Muscle layer of duodenum (tissue), 2 donors: ENCODE measurements around the gene REEP6.

Experiments
- H3K27ac ChIP-seq: one replicate; pipeline ENCODE4 v1.7.0; 2013; ENCODE audit warnings: mild to moderate bottlenecking, low read length
- H3K27me3 ChIP-seq: one replicate; pipeline ENCODE4 v1.7.0; 2013; ENCODE audit warnings: low read depth, mild to moderate bottlenecking, control low read depth, low read length
- H3K36me3 ChIP-seq, 2 donors: one replicate each; pipeline ENCODE4 v1.7.0; 2013; ENCODE audit warnings: low read length in 2 of 2, control low read depth in 1 of 2, mild to moderate bottlenecking in 1 of 2; ENCODE audit not compliant: insufficient read depth in 2 of 2, control insufficient read depth in 1 of 2
- H3K4me1 ChIP-seq, 2 donors: one replicate each; pipeline ENCODE4 v1.7.0; 2013; ENCODE audit warnings: low read length in 2 of 2, mild to moderate bottlenecking in 2 of 2, control low read depth in 1 of 2, moderate library complexity in 1 of 2; ENCODE audit not compliant: insufficient read depth in 2 of 2, control insufficient read depth in 1 of 2
- H3K4me3 ChIP-seq, 2 donors: one replicate each; pipeline ENCODE4 v1.7.0; 2013; ENCODE audit warnings: low read length in 2 of 2, low read depth in 1 of 2, mild to moderate bottlenecking in 1 of 2
- H3K9me3 ChIP-seq, 2 donors: one replicate each; pipeline ENCODE4 v1.7.0; 2013; ENCODE audit warnings: low read length in 2 of 2, control low read depth in 1 of 2, mild to moderate bottlenecking in 1 of 2; ENCODE audit not compliant: control insufficient read depth in 1 of 2
- donor health status: healthy.

The REEP6 gene

DNA sequence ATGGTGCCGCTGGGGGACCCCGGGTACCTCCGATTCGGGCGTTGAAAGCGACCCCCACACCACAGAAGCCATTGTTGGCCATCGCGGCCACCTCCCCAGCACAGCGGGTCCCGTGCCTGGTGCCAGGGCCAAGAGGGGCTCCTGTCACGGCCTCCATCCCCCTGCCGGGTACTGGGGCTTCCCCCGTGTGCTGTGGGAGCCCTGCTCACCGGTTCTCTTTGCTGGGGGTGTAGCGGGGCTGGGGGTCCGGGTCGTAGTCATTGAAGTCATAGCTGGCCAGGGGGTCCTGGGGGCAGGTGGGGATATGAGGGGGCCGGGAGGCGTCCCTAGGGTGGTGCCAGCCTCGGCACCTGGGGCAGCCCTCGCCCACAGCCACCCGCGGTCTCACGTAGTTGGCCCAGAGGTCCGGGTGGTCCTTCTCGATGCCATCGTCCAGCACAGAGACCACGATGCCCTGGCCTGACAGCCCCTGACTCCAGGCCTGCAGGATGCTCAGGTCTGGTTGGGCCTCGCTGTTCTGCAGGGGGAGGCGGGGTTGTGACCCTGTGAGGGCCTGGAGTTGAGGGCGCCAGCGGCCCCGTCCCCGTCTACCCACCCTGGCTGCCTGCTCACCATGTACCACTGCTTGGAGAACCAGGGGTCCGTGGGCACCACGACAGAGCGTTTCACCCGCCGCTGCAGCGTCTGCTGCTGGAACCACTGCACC, 3.3 kb upstream of the REEP6 start:
- Histone ChIP-seq H3K27me3 (no peaks in the 10 kb centered on the region), H3K27ac (no peak overlapping the region), H3K4me3 (no peak overlapping the region), H3K9me3 (no peaks in the 10 kb centered on the region), H3K4me1 (peaks cover 0 to 18% of the 10 kb centered on the region in 2 donors), H3K36me3 (no peaks in the 10 kb centered on the region)

DNA sequence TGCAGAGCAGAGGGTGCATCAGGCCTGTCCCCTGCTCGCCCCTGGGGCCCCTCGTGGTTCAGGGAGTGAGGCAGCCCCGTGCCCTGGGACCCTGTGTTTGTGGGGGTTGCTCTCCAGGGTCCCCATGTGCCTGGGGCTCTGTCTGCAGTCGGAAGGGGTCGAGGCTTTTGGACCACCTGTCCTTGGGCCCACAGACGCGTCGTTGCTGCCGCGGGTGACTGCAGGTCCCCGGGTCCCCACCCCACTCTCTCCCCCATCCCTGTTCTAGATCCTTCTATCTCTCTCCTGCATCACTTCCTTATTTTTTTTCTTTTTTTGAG, 2.7 kb upstream of the REEP6 start:
- H3K27me3 ChIP-seq, result no peaks in the 10 kb centered on the region
- H3K9me3 ChIP-seq, result no peaks in the 10 kb centered on the region
- H3K36me3 ChIP-seq, result no peaks in the 10 kb centered on the region
- no peak overlapping the region for H3K27ac ChIP-seq
- peaks cover 0 to 18% of the 10 kb centered on the region in 2 donors for H3K4me1 ChIP-seq
- no peak overlapping the region for H3K4me3 ChIP-seq

DNA sequence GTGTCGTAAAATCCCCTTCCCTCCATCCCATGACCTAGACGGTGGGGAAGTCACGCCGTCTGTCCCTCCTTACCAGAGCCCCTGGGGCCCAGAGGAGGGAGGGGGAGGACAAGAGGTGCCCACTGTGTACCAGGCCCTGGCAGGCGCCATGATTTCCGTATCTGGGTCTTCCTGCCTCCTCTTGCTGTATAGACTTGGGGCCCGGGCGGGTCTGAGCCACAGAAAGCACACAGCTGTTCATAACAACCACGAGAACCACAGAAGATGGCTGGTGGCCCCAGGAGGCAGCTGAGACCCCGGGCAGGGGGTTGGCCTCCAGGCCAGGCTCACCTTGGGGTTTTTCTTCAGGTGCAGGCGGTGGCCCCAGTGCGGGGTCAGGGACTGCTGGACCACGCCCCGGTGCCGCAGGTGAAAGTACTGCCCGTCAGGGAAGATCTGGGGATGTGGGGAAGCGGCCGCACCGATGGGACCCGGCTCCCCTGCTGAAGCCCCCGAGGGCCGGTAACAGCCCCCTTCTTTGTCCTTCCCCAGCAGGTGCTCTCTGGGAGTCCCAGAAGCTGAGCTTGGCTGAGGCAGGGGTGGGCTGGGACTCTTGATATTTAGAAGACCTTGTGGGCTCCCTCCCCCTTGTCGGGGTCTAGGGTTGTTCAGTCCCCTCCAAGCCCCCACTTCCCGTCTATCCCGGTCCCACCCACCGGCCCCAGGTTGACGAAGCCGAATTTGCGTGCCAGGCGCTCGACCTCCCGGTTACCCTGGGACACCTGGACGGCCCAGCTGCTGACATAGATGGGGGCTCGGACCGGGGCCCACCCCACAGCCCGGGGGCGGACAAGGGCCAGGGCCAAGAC, 1.3 kb upstream of the REEP6 start:
- H3K9me3 ChIP-seq, result no peaks in the 10 kb centered on the region
- H3K27me3 ChIP-seq, result no peaks in the 10 kb centered on the region
- no peak overlapping the region for H3K27ac ChIP-seq
- no peaks in the 10 kb centered on the region for H3K36me3 ChIP-seq
- peaks cover 0 to 18% of the 10 kb centered on the region in 2 donors for H3K4me1 ChIP-seq
- H3K4me3 ChIP-seq, result peak overlapping the region; percentile 61 to 75

GRCh38 chr19:1490311-1491113, 469 bp upstream of the REEP6 start, which contains the start of gene PCSK4:
Gene PCSK4 (minus strand): TSS chr19:1490350. CDS start chr19:1490346, 4 bp downstream.
- Histone ChIP-seq H3K27me3 (no peaks in the 10 kb centered on the region), H3K36me3 (no peaks in the 10 kb centered on the region), H3K4me1 (peaks cover 0 to 18% of the 10 kb centered on the region in 2 donors), H3K4me3 (peak within 1 kb of the TSS; percentile 61 to 75), H3K9me3 (no peaks in the 10 kb centered on the region), H3K27ac (no peak within 1 kb of the TSS)

GRCh38 chr19:1491849-1492170, 829 bp downstream of the REEP6 start:
- peak overlapping the region; percentile 42 to 75 for H3K4me3 ChIP-seq
- peak overlapping the region; percentile 72 for H3K27ac ChIP-seq
- no peaks in the 10 kb centered on the region for H3K36me3 ChIP-seq
- H3K9me3 ChIP-seq, result no peaks in the 10 kb centered on the region
- peaks cover 0 to 18% of the 10 kb centered on the region in 2 donors for H3K4me1 ChIP-seq
- no peaks in the 10 kb centered on the region for H3K27me3 ChIP-seq

DNA sequence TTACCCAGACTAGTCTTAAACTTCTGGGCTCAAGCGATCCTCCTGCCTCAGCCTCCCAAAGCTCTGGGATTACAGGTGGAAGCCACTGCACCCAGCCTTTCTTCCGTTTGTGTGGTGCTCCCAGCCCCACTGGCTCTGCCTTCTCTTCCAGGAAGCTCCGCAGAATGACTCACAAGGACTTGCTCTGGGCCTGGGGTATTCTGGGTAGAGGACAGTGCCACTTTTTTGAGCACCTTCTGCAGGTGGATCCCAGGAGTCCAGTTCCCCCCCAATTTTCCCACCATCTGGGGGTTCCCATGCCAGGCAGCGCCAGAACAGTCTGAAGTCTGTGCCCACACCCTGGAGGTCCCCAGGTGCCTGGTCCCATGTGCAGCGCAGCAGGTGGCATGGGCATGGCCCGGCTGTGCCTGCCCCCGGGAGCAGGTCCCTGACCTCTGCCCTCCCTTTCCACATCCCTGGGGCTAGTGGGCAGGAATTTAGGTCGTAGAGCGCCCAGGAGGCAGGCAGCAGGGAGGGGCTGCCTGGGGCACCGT, 1.6 kb downstream of the REEP6 start:
- Histone ChIP-seq H3K4me1 (peaks cover 0 to 18% of the 10 kb centered on the region in 2 donors), H3K27me3 (no peaks in the 10 kb centered on the region), H3K4me3 (no peak overlapping the region), H3K36me3 (no peaks in the 10 kb centered on the region), H3K9me3 (no peaks in the 10 kb centered on the region), H3K27ac (no peak overlapping the region)

- H3K4me3 ChIP-seq, result no peak overlapping the region
- H3K27me3 ChIP-seq, result no peaks in the 10 kb centered on the region
- no peaks in the 10 kb centered on the region for H3K9me3 ChIP-seq
- H3K27ac ChIP-seq, result no peak overlapping the region
- H3K36me3 ChIP-seq, result no peaks in the 10 kb centered on the region
- peaks cover 0 to 18% of the 10 kb centered on the region in 2 donors for H3K4me1 ChIP-seq
These were observed 3.3 kb downstream of the REEP6 start for GRCh38 chr19:1494115-1494815.

DNA sequence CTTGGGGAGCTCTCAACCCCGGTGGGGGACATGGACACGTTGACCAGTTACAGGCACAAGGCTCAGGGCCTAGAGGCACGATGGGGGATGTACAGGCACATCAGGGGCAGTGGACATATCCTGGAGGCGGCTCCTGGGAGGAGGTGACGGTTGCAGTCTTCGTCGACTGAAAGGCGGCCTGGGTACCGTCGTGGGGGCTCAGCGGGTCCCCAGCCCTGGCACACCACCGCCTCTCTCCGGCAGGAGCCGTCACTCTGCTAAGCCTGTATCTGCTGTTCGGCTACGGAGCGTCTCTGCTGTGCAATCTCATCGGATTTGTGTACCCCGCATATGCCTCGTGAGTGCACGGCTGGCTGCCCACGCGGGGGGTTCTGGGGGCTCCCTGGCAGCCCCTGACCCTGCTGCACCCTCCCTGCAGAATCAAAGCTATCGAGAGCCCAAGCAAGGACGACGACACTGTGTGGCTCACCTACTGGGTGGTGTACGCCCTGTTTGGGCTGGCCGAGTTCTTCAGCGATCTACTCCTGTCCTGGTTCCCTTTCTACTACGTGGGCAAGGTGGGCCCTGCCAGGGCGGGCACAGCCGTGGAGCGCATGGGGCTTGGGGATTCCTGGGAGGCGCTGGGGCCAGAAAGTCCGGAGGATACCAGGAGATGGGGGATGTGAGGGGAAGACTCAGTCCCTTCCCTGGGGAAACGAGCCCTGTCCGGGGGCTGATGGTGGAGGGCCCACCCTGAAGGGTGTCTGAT, 4.2 kb downstream of the REEP6 start:
- Histone ChIP-seq H3K27ac (no peak overlapping the region), H3K9me3 (no peaks in the 10 kb centered on the region), H3K36me3 (no peaks in the 10 kb centered on the region), H3K4me3 (no peak overlapping the region), H3K27me3 (no peaks in the 10 kb centered on the region), H3K4me1 (peaks cover 0 to 9% of the 10 kb centered on the region in 2 donors)

GRCh38 chr19:1495799-1496713, 5.1 kb downstream of the REEP6 start:
- H3K4me3 ChIP-seq, result no peak overlapping the region
- H3K27me3 ChIP-seq, result no peaks in the 10 kb centered on the region
- no peaks in the 10 kb centered on the region for H3K36me3 ChIP-seq
- H3K27ac ChIP-seq, result no peak overlapping the region
- peaks cover 0 to 8% of the 10 kb centered on the region in 2 donors for H3K4me1 ChIP-seq
- no peaks in the 10 kb centered on the region for H3K9me3 ChIP-seq
